WERI-Rb-1 (cell line): Measurements from ENCODE around the gene YAP1.

Source experiments
- DNase-seq: peaks from one replicate; pipeline ENCODE4 v3.0.0-alpha.2; 2020
- H3K27ac ChIP-seq: fragments of 250-450 bp; sonication (Bioruptor Pico); 2 replicates; pipeline ENCODE4 v1.5.1; 2020; ENCODE audit warnings: mild to moderate bottlenecking, moderate library complexity
- H3K27me3 ChIP-seq: fragments of 250-450 bp; sonication (Bioruptor Pico); 2 replicates; pipeline ENCODE4 v1.5.1; 2021; ENCODE audit warnings: mild to moderate bottlenecking, low read depth, moderate library complexity; ENCODE audit not compliant: insufficient read depth, severe bottlenecking
- H3K36me3 ChIP-seq: fragments of 250-450 bp; sonication (Bioruptor Pico); 2 replicates; pipeline ENCODE4 v1.5.1; 2020; ENCODE audit warnings: mild to moderate bottlenecking, moderate library complexity
- H3K4me3 ChIP-seq: 2 replicates; pipeline ENCODE4 v1.5.1; 2011; ENCODE audit warnings: low read depth, mild to moderate bottlenecking, control low read depth, low read length
- H3K9me3 ChIP-seq: fragments of 250-450 bp; sonication (Bioruptor Pico); 2 replicates; pipeline ENCODE4 v1.5.1; 2021; ENCODE audit warnings: mild to moderate bottlenecking, moderate library complexity; ENCODE audit not compliant: severe bottlenecking
- TF ChIP-seq, protein P1 (sequence below): IDR thresholded peaks from 2 replicates; pipeline ENCODE4 v1.5.1; 2011; ENCODE audit warnings: low read depth, mild to moderate bottlenecking, control low read depth, inconsistent platforms, low read length

The YAP1 gene

DNA sequence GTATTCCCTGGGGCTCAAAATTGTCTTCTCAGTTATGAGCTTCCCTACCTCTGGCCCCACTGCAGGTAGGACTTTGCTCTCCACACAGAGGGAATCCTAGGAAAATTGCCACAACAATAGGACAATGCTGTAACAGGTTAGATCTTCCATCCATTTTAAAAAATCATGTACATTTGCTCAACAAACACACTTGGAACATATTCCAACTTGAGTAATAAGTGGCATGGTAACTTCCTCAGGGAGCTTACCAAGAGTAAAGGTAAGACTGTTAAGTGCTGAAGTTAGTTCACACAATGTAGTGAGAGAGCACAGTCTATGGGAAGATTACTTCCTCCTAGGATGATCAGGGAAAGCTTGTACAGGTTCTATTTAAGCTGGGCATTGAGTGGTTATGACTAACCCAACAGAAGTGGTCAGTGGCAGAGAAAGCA, 128.2 kb downstream of the YAP1 start:
- Histone ChIP-seq H3K27me3 (no peaks in the 10 kb centered on the region), H3K36me3 (no peaks in the 10 kb centered on the region), H3K4me3 (no peak overlapping the region), H3K27ac (no peak overlapping the region), H3K9me3 (no peaks in the 10 kb centered on the region)
- TF ChIP-seq, protein P1, sequence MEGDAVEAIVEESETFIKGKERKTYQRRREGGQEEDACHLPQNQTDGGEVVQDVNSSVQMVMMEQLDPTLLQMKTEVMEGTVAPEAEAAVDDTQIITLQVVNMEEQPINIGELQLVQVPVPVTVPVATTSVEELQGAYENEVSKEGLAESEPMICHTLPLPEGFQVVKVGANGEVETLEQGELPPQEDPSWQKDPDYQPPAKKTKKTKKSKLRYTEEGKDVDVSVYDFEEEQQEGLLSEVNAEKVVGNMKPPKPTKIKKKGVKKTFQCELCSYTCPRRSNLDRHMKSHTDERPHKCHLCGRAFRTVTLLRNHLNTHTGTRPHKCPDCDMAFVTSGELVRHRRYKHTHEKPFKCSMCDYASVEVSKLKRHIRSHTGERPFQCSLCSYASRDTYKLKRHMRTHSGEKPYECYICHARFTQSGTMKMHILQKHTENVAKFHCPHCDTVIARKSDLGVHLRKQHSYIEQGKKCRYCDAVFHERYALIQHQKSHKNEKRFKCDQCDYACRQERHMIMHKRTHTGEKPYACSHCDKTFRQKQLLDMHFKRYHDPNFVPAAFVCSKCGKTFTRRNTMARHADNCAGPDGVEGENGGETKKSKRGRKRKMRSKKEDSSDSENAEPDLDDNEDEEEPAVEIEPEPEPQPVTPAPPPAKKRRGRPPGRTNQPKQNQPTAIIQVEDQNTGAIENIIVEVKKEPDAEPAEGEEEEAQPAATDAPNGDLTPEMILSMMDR: no peak
- no peak for DNase-seq

- Histone ChIP-seq H3K36me3 (no peaks in the 10 kb centered on the region), H3K4me3 (no peak overlapping the region), H3K9me3 (no peaks in the 10 kb centered on the region), H3K27me3 (no peaks in the 10 kb centered on the region), H3K27ac (no peak overlapping the region)
- TF ChIP-seq, protein P1: no peak
- no peak for DNase-seq
These were observed 129.2 kb downstream of the YAP1 start for GRCh38 chr11:102239448-102239847.

DNA sequence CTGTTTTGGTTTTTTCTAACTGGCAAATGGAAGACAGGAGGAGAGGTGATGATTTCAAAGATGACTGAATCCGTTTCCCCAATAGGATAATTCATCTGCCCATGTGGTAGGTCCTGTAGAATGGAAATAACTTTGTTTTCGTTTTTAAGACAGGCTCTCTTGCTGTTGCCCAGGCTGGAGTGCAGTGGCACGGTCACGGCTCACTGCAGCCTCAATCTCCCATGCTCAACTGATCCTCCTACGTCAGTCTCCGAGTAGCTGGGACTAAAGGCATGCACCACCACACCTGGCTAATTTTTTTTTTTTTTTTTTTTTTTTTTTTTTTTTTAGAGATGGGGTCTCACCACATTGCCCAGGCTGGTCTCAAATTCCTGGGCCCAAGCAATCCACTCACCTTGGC, 129.7 kb downstream of the YAP1 start:
- DNase-seq: no peak

DNA sequence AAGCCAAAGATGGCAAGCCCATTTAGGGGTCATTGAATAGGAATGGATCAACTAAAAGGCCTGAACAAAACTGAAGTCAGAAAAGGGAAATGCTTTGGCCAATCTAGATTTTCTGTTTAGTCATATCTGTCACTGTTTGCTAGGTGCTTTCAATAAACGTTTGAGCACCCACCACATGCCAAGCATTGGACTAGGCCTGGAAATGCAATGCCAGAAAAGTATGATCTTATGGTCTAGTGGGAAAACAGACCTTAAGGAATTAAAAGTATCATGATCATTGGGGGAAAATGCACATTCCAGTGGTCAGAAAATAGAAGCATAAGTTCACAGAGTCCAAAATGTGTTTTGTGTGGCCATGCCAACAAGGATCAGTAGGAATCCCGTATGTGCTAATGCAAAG, 130.3 kb downstream of the YAP1 start:
- Histone ChIP-seq H3K9me3 (no peaks in the 10 kb centered on the region), H3K36me3 (no peaks in the 10 kb centered on the region), H3K27me3 (no peaks in the 10 kb centered on the region), H3K4me3 (no peak overlapping the region), H3K27ac (no peak overlapping the region)
- DNase-seq: no peak
- TF ChIP-seq, protein P1: no peak

More for the DNA sequence above, 129.7 kb downstream of the YAP1 start:
- Histone ChIP-seq H3K36me3 (no peaks in the 10 kb centered on the region), H3K4me3 (no peak overlapping the region), H3K27me3 (no peaks in the 10 kb centered on the region), H3K27ac (no peak overlapping the region), H3K9me3 (no peaks in the 10 kb centered on the region)
- TF ChIP-seq, protein P1: no peak

DNA sequence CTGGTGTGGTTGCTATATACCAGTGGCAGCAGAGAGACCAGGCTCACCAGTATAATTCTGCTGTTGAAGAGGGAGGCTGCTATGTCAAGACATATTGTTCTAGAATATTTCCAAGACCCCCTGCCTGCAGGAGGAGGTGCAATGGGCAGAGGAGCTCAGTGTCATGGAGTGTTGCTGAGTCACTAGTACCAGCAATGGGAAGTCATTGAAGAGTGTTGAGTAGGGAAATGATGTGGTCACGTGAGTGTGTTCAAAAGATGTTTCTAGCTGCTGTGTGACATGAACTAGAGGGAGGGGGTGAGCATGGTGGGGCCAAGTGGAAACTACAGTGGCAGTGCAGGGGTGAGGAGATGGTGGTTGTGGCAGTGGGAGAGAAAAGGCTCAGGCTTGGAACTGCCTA, 130.8 kb downstream of the YAP1 start:
- Histone ChIP-seq H3K9me3 (no peaks in the 10 kb centered on the region), H3K4me3 (no peak overlapping the region), H3K27ac (no peak overlapping the region), H3K36me3 (no peaks in the 10 kb centered on the region), H3K27me3 (no peaks in the 10 kb centered on the region)
- DNase-seq: no peak
- TF ChIP-seq, protein P1: no peak

- Histone ChIP-seq H3K36me3 (no peaks in the 10 kb centered on the region), H3K27ac (no peak overlapping the region), H3K9me3 (no peaks in the 10 kb centered on the region), H3K4me3 (no peak overlapping the region), H3K27me3 (no peaks in the 10 kb centered on the region)
- TF ChIP-seq, protein P1: no peak
- no peak for DNase-seq
These were observed 133.2 kb downstream of the YAP1 start for GRCh38 chr11:102243399-102243884.
